ENCODE results near the gene DEFB132.

Gene DEFB132

GRCh38 chr20:266596-267562, 9.4 kb downstream of the DEFB132 start:
- peak; percentile 77 to 89 (median 86) for DNase-seq

GRCh38 chr20:270517-270916, 13.0 kb downstream of the DEFB132 start:
- DNase-seq = no peak

DNA sequence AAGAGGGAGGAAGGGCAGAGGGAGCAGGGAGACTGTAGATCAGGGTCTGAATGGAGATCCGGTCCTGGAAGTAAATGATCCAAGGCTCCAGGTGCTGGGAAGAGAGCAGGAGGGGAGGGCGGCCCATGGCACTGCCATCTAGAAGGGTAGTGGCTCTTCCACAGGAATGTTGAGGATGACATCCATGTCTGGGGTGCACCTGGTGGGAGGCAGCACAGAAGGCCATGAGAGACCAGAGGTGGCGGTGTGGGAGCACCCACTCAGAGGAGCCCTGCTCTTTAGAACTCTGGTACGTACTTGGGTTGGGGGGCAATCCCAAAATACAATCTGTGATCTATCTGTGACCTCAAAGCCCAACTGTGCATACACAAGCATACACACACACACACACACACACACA, 13.5 kb downstream of the DEFB132 start:
- DNase-seq = no peak

- DNase-seq = no peak
Observed at GRCh38 chr20:271528-271927, 14.0 kb downstream of the DEFB132 start.

DNA sequence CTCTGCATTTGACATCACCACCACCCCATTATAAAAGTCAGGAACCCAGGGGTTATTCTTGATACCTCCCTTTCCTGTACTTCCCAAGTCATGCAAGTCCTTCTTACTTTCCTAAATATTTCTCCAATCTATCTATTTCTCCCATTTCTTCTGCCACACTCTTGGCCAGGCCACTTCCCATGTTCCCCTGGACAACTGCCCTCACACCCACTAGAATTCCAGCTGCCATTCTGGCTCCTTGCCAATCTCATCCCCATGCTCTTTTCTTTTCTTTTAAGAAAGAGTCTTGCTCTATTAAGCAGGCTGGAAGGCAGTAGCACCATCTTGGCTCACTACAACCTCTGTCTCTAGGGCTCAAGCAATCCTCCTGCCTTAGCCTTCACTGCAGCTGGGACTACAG, 15.2 kb downstream of the DEFB132 start:
- no peak for DNase-seq

GRCh38 chr20:273884-274283, 16.4 kb downstream of the DEFB132 start:
- DNase-seq = no peak

- DNase-seq = no peak
Observed at GRCh38 chr20:275791-276190, 18.3 kb downstream of the DEFB132 start.

- DNase-seq = no peak
Observed at GRCh38 chr20:276620-277495, 19.3 kb downstream of the DEFB132 start.

DNA sequence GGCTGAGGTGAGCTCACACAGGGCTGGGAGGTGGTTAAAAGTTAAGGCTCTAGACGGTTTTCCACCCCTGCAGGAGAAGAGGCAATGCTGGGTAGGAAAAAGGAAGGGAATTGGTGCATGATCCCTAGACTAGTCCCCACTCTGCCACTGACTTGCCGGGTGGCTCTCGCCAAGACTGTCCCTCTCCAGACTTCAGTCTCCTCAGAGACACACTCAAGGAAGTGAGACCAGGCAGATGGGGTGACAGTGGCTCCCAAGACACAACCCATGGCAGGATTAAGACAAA, 19.9 kb downstream of the DEFB132 start:
- no peak for DNase-seq

DNA sequence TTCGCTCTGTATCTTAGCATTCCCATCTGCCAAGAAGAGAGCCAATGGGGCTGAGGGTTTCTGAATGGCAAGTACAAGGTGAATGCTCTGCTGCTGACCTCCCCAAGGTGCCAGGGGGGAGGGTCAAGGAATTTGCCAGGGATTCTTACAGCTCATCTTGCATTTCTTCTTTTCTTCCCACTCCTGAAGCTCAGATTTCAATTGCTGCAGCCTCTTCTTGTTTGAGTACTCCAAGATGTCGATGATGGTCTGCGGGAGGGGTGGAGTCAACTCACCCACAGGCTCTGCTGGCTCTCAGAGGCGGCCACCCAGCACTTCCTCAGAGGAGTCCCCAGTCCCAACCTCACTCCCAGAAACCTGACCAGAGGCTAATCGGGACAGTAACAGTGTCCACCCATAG, 20.7 kb downstream of the DEFB132 start:
- DNase-seq = no peak

DNA sequence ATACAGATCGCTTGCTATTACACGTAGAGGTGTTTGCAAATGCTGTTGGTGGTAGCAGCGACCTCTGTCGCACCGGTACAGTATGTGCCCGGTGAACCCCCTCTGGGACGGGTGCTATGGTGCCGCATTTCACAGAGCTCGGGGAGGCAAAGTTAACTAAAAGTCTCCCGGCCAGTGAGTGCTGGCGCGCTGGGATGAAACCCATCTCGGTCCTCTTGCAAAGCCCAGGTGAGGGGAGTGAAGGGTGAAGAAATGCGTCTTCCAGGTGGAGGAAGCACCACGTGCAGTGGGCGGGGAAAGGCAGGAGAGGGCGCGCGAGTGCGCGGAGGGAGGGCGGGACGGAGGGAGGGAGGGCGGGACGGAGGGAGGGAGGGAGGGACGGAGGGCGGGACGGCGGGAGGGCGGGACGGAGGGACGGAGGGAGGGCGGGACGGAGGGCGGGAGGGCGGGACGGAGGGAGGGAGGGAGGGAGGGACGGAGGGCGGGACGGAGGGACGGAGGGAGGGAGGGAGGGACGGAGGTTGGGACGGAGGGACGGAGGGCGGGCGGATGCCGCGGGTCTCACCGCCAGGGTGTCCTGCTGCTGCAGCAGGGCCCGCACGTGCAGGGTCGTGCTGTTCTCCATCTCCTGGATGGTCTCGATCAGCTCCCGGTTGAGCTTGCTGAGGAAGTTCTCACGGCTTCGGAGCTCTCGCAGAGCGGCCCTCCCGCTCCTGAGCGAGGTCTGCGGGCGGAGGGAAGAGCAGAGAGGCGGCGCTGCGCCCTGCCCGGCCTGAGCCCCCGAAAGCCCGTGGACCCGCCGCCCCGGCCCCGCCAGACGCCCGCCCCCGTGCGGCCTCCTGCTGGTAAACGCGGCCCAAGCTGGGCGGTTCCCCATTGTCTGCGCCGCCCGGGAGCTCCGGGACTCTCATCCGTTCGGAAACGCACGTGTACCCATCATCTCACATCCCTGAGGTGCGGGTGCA, 21.4 kb downstream of the DEFB132 start:
- no peak for DNase-seq

GRCh38 chr20:284172-284571, 26.6 kb downstream of the DEFB132 start:
- DNase-seq = no peak

GRCh38 chr20:286508-286907, 29.0 kb downstream of the DEFB132 start:
- no peak for DNase-seq

GRCh38 chr20:288956-289692, 31.6 kb downstream of the DEFB132 start:
- DNase-seq = no peak

DNA sequence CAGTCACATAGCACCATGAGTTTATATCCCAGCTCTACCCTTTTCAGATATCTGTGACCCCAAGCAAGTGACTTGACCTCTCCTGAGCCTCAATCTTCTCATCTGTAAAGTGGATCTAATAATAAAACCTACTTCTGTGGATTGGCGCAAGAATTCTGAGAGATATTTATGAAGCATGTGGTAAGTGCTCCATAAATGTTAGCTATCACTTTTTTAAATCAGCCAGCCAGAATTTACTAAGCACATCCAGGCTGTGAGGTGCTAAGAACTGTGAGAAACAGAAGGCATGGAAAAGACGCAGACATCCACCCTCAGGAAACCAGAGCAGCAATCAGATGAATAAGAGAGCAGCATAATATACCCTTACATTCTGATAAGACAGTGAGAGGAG, 32.2 kb downstream of the DEFB132 start:
- no peak for DNase-seq

GRCh38 chr20:290084-290831, 32.7 kb downstream of the DEFB132 start, which contains the start of gene C20orf96:
TSS of gene C20orf96 (minus strand) at chr20:290750. CDS start at chr20:290610, 140 bp downstream.
- peak; percentile 60 to 70 (median 65) for DNase-seq

DNA sequence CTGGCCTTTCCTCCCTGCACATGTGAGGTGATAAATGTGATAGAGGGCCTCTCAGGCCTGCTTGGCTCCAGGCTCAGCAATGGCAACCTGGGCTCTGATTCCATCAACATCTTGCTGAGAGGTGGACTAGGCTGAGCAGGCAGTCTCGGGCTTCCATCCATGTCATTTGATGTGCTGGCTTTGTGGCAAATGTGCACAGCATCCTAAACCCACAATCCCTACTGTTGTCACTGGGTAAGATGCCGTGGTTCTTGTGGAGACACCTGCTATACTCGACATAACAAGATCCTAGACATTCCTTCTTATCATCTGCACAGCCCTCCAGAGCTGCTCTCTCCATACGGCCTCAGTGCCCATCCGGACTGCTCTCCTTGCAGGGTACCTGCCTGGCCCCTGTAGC, 37.1 kb downstream of the DEFB132 start:
- DNase-seq = no peak

GRCh38 chr20:295804-296203, 38.3 kb downstream of the DEFB132 start:
- DNase-seq = no peak

DNA sequence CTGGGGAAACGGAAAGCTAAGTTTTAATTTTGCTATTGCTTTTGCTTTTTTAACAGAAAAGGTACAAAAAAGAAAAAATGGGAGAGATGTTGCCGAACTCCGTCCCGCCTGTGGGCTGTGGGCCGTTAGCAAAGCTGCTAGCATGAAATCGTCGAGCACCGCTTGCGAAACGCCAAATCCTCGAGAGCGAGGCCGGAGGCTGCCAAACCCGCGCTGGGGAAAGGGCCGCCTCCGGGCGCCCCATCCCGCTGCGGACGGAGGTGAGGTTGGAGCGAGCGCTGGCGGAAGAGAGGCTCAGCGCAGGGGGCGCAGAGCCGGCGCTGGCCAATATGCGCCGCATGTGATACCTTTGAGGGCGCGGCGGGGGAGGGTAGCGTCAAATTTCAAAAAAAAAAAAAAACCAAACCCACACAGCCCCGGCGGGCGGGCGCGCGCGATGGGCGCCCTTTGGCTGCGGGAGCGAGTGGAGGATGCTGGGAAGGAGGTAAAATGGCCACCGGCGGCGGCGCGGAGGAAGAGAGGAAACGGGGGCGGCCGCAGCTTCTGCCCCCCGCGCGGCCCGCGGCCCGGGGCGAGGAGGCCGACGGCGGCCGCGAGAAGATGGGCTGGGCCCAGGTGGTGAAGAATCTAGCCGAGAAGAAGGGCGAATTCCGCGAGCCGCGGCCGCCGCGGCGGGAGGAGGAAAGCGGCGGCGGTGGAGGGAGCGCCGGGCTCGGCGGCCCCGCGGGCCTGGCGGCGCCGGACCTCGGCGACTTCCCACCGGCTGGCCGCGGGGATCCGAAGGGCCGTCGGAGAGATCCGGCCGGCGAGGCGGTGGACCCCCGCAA, 39.8 kb downstream of the DEFB132 start, which contains the start of gene ZCCHC3:
Gene ZCCHC3 (plus strand): TSS at position 473 of the 827 bp plus-strand sequence. CDS start 17 bp downstream, at position 490.
- peak; percentile 59 to 73 (median 68) for DNase-seq

Measured in activated CD4-positive, CD25-positive, alpha-beta regulatory T cell (primary cell).